Panc1 (cell line): Measurements from ENCODE around the gene SH3PXD2B. TPM values are rescaled to one million over a fixed set of nuclear protein-coding genes. Genes with fewer than 3 reads are reported as not detected.

Experiments
- ATAC-seq: fragments of 200-7000 bp; cut with Tn5 transposase; 2 replicates; pipeline ENCODE4 v1.9.1; 2020; ENCODE audit warnings: mild to moderate bottlenecking, moderate library complexity
- BruUV-seq: library from RNA; stranded (reverse); fragments of 400-500 nt; replicated peaks from 2 replicates; lab custom pipeline; 2021; lab: Mats Ljungman, UMichigan
- CTCF ChIA-PET: fragments of 300-600 bp; sonication (Branson Sonifier 250); formaldehyde crosslinking; loops from one replicate; lab custom pipeline; 2022; ENCODE audit warnings: antibody characterized with exemption; lab: Charles Lee
- POLR2A ChIA-PET: fragments of 300-600 bp; sonication (Branson Sonifier 250); formaldehyde crosslinking; loops from one replicate; lab custom pipeline; 2022; ENCODE audit warnings: antibody characterized with exemption; lab: Charles Lee
- DNase-seq: peaks from one replicate; pipeline ENCODE4 v3.0.0-alpha.2; 2010; ENCODE audit warnings: low read depth, low spot score
- H3K27ac ChIP-seq: 2 replicates; pipeline ENCODE4 v1.5.1; 2011; ENCODE audit warnings: mild to moderate bottlenecking, low read length, inconsistent platforms
- H3K27me3 ChIP-seq: fragments of 200-500 bp; sonication (Bioruptor generic); 2 replicates; pipeline ENCODE4 v1.6.0; 2014; ENCODE audit warnings: low read length, inconsistent platforms; ENCODE audit not compliant: control insufficient read depth, insufficient read depth
- H3K36me3 ChIP-seq: fragments of 200-500 bp; sonication (Bioruptor generic); 2 replicates; pipeline ENCODE4 v1.5.1; 2014; ENCODE audit warnings: inconsistent platforms, mild to moderate bottlenecking, low read length, moderate library complexity; ENCODE audit not compliant: control insufficient read depth, insufficient read depth
- H3K4me1 ChIP-seq: 2 replicates; pipeline ENCODE4 v1.5.1; 2011; ENCODE audit warnings: inconsistent platforms, mild to moderate bottlenecking, low read length, moderate library complexity; ENCODE audit not compliant: control insufficient read depth, insufficient read depth
- H3K4me3 ChIP-seq, 2 experiments: 2 replicates each; pipeline ENCODE4 v1.5.1; 2011 to 2012; ENCODE audit warnings: low read depth in 2 of 2, low read length in 2 of 2, mild to moderate bottlenecking in 2 of 2, inconsistent platforms in 1 of 2, moderate library complexity in 1 of 2
- H3K9me3 ChIP-seq: fragments of 200-500 bp; sonication (Bioruptor generic); 2 replicates; pipeline ENCODE4 v1.5.1; 2014; ENCODE audit warnings: low read depth, mild to moderate bottlenecking, inconsistent platforms, low read length, moderate library complexity; ENCODE audit not compliant: control insufficient read depth, insufficient read depth
- POLR2AphosphoS5 ChIP-seq: IDR thresholded peaks from 2 replicates; pipeline ENCODE4 v1.6.1; 2012; ENCODE audit warnings: mild to moderate bottlenecking, low read depth, low read length, moderate library complexity
- SIN3A ChIP-seq: IDR thresholded peaks from 2 replicates; pipeline ENCODE4 v1.6.1; 2012; ENCODE audit warnings: low read depth, mild to moderate bottlenecking, low read length, moderate library complexity, borderline replicate concordance; ENCODE audit not compliant: insufficient read depth
- TCF7L2 ChIP-seq: IDR thresholded peaks from 2 replicates; pipeline ENCODE4 v1.6.1; 2011; ENCODE audit warnings: mild to moderate bottlenecking, low read depth, low read length, inconsistent platforms
- in situ Hi-C: cut with HindIII; loops from 2 replicates; pipeline ENCODE4 v1.10.0; 2016; ENCODE audit warnings: low sequenced_read_pairs, low pct_unique_long_range_greater_than_20kb
- intact Hi-C: fragments of 100-400 bp; cut with micrococcal nuclease; formaldehyde crosslinking; loops from one replicate; pipeline ENCODE4 v1.10.0; 2022; ENCODE audit not compliant: unreplicated experiment
- total RNA-seq: library from RNA; stranded (reverse); gene quantifications from one replicate; pipeline ENCODE4 v1.2.1, GENCODE V29; 2021; ENCODE audit not compliant: unreplicated experiment
- TF ChIP-seq, protein P1 (sequence below): fragments of 450-650 bp; IDR thresholded peaks from 2 replicates; pipeline ENCODE4 v1.5.1; 2017; ENCODE audit warnings: mild to moderate bottlenecking
- TF ChIP-seq, protein P2 (sequence below), 2 experiments: IDR thresholded peaks; 2 replicates each; pipeline ENCODE4 v1.6.1; 2011 to 2012; ENCODE audit warnings: low read depth in 2 of 2, control low read depth in 1 of 2, low read length in 1 of 2, mild to moderate bottlenecking in 1 of 2, moderate library complexity in 1 of 2; ENCODE audit not compliant: insufficient read depth in 1 of 2

SH3PXD2B gene
- total RNA-seq, 1 experiment from 2014 or later = 39.7 TPM

DNA sequence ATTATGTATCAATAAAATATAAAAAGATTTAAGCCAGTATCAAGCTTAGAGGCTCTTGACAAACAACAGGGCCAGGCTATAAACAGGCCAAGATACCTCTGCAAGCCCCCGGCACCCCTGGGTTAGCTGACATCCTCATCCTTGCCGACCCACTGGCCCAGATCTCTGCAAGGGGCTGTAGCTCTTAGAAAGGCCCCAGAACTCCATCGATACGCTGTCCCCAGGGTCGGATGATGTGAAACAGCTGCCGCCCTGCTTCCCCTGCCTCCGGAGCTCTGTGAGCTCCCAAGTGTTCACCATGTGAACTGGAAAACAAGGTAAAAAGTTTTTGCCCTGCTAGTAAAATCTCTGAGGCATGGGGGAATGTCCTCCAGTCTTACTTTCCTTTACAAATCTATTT lies 20.1 kb downstream of the SH3PXD2B start:
- ChIA-PET POLR2A (interaction anchor here (0.6 kb wide), 1 partner anchor 50 kb away, joined by 5 read pairs; no protein-coding TSS in a partner anchor), CTCF (no interaction called here)
- in situ Hi-C loops = no loop called here

DNA sequence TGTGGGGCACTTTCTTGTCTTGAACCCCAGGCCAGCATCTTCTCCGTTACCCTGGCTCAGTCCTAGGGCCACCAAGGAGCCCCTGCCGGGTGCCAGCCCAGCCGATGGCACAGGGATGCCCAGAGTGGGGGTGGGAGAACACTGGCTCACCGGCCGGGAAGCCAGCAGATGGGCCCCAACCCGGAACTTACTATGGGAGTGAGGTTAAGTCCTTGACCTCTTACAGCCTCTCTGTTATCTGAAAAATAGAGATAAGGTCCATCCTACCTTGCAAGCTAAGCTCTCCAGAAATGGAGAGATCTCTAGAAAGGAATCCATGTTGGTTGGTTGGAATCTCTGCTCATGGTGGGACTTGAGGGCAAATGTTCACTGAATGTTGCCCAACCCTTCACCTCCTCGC lies 20.8 kb downstream of the SH3PXD2B start:
- Histone ChIP-seq H3K9me3 (no peaks in the 10 kb centered on the region), H3K27ac (no peak overlapping the region), H3K27me3 (no peaks in the 10 kb centered on the region), H3K4me3 (no peak overlapping the region), H3K36me3 (no peaks in the 10 kb centered on the region), H3K4me1 (peaks cover 10% of the 10 kb centered on the region)
- ChIA-PET POLR2A (interaction anchor here (0.6 kb wide), 1 partner anchor 50 kb away, joined by 5 read pairs; no protein-coding TSS in a partner anchor), CTCF (no interaction called here)
- TF ChIP-seq POLR2AphosphoS5 (no peak), TCF7L2 (no peak), SIN3A (no peak)
- TF ChIP-seq, protein P1, sequence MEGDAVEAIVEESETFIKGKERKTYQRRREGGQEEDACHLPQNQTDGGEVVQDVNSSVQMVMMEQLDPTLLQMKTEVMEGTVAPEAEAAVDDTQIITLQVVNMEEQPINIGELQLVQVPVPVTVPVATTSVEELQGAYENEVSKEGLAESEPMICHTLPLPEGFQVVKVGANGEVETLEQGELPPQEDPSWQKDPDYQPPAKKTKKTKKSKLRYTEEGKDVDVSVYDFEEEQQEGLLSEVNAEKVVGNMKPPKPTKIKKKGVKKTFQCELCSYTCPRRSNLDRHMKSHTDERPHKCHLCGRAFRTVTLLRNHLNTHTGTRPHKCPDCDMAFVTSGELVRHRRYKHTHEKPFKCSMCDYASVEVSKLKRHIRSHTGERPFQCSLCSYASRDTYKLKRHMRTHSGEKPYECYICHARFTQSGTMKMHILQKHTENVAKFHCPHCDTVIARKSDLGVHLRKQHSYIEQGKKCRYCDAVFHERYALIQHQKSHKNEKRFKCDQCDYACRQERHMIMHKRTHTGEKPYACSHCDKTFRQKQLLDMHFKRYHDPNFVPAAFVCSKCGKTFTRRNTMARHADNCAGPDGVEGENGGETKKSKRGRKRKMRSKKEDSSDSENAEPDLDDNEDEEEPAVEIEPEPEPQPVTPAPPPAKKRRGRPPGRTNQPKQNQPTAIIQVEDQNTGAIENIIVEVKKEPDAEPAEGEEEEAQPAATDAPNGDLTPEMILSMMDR = no peak
- TF ChIP-seq, protein P2, sequence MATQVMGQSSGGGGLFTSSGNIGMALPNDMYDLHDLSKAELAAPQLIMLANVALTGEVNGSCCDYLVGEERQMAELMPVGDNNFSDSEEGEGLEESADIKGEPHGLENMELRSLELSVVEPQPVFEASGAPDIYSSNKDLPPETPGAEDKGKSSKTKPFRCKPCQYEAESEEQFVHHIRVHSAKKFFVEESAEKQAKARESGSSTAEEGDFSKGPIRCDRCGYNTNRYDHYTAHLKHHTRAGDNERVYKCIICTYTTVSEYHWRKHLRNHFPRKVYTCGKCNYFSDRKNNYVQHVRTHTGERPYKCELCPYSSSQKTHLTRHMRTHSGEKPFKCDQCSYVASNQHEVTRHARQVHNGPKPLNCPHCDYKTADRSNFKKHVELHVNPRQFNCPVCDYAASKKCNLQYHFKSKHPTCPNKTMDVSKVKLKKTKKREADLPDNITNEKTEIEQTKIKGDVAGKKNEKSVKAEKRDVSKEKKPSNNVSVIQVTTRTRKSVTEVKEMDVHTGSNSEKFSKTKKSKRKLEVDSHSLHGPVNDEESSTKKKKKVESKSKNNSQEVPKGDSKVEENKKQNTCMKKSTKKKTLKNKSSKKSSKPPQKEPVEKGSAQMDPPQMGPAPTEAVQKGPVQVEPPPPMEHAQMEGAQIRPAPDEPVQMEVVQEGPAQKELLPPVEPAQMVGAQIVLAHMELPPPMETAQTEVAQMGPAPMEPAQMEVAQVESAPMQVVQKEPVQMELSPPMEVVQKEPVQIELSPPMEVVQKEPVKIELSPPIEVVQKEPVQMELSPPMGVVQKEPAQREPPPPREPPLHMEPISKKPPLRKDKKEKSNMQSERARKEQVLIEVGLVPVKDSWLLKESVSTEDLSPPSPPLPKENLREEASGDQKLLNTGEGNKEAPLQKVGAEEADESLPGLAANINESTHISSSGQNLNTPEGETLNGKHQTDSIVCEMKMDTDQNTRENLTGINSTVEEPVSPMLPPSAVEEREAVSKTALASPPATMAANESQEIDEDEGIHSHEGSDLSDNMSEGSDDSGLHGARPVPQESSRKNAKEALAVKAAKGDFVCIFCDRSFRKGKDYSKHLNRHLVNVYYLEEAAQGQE (IDR thresholded peaks at IDR 0.05; ENCODE audit: insufficient read depth in 1 of 2, low read depth in 2 of 2, low read length in 1 of 2) = no peak
- DNase-seq (no peak), ATAC-seq (no peak)
- in situ Hi-C loops = no loop called here
- intact Hi-C loops = no loop called here
- no TSS peak for BruUV-seq

More for the DNA sequence above, 20.1 kb downstream of the SH3PXD2B start:
- Histone ChIP-seq H3K27me3 (no peaks in the 10 kb centered on the region), H3K4me3 (no peak overlapping the region), H3K36me3 (no peaks in the 10 kb centered on the region), H3K4me1 (peaks cover 10% of the 10 kb centered on the region), H3K9me3 (no peaks in the 10 kb centered on the region), H3K27ac (no peak overlapping the region)
- DNase-seq = no peak
- BruUV-seq = no TSS peak
- TF ChIP-seq TCF7L2 (no peak), POLR2AphosphoS5 (no peak), SIN3A (no peak)
- TF ChIP-seq, protein P1 = no peak
- TF ChIP-seq, protein P2 (IDR thresholded peaks at IDR 0.05; ENCODE audit: insufficient read depth in 1 of 2, low read depth in 2 of 2, low read length in 1 of 2) = no peak
- no peak for ATAC-seq
- intact Hi-C loops = no loop called here
